Smooth muscle cell of the coronary artery (primary cell): ENCODE measurements around the gene FNDC3B. TPM values are rescaled to one million over a fixed set of nuclear protein-coding genes. Genes with fewer than 3 reads are reported as not detected.

ENCODE experiments used
- total RNA-seq: library from RNA; depleted of rRNA; stranded (reverse); fragments of >200 nt; gene quantifications from 2 replicates; pipeline ENCODE4 v1.2.3, GENCODE V29; 2014; ENCODE audit warnings: low replicate concordance

The FNDC3B gene
- total RNA-seq: 63.2 and 103 TPM in 2 replicates

DNA sequence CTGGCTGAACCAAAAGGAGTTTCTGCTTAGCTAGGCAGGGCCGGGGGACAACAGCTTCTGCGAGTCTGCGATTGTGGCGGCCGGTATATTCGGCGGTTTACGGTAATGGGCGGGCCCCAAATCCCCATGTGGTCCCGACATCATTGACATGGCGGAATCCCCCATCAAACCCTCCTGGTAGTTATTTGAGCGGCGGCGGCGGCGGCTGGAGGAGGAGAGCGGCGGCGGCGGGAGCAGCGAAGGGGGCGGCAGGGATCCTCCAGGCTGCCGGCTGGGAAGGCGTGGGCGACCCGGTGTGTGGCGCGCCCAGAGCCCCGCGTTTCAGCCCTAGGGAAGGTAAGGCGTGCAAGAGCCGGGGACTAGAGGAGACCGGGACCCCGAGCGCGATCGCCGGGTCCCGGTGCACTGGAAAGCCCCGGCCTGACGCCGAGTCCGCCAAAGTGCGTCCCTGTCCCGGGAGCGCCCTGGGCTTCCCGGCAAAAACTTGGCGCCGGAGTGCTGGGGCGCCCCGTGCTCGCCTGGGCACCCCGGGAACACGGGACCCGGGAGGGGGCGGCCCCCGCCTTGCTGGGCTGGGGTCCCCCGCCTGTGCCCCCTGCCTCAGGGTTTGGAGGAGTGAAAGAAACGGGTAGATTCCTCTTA is at the start of gene FNDC3B:
FNDC3B (plus strand) TSS at position 143 of the 642 bp plus-strand sequence. CDS start 72,902 bp downstream, outside the sequence.

DNA sequence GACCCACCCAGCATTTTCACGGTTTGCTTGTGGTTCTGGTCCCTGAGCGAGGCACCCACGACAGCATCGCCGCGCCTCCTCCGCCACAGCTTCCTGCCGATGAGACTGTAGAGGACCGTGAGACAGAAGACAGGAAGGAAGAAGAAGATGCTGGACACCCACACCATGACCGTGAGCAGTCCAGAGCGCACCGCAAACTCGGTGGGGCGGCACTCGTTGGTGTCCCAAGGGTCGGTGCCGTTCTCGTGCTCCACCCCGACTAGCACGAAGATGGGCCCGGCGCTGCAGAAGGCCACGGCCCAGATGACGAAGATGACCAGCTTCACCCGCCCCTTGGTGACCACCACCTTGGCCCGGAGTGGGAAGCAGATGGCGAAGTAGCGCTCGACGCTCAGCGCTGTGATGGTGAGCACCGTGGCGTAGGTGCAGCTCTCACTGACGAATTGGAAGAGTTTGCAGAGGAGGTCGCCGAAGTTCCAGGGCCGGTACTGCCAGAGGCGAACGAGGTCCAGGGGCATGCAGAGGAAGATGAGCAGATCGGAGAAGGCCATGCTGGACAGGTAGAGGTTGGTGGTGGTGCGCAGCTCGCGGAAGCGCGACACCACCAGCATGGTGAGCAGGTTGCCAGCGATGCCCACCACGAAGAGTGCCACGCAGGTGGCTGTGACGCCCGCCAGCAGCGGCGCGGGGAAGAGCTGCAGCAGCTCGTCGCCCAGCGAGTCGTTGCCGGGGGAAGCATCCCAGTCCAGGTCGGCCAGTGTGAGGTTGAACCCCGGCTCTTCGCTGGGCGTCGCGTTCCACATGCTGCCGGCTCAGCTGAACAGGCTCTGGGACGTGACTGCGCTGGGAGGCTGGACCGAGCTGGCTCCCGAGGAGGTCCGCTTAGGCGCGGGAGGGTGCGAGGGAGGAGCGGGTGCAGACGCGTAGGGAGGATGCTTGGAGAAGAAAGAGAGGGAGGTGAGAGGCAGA is 408.5 kb downstream of the FNDC3B start, which contains the start of gene GHSR:
GHSR (minus strand) TSS at position 846 of the 969 bp plus-strand sequence; CDS start at position 803, 43 bp downstream.

Other genes starting within 250 kb of the FNDC3B start
- 13.1 and 24.2 TPM in 2 replicates for gene PLD1, start 229.1 kb upstream of the FNDC3B start, total RNA-seq
- gene TMEM212, start 196.2 kb upstream of the FNDC3B start, total RNA-seq: not detected in 2 replicates